ENCODE results near the gene SEL1L.

DNA sequence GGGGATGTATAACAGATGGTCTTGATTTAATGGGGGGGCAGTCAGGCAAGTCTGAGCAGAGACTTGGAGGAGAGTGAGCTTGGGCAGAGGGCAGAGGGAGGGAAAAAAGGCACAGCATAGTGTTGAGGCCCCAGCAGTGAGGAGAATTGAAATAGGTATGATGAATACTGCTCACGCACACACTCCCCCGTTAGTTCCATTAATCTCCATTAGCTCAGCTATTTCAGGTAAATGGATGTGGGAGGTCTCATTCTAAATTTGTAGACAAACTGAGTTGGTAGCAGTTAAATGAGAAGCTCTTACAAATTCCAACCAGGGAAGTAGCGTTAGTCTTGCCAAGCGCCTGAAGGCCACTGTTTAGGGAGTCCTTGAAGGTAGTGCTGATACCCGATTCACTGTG lies 66.8 kb downstream of the SEL1L start:
- no peak for TF ChIP-seq POLR2A (IDR thresholded peaks at IDR 0.05)
- TF ChIP-seq, protein P1, sequence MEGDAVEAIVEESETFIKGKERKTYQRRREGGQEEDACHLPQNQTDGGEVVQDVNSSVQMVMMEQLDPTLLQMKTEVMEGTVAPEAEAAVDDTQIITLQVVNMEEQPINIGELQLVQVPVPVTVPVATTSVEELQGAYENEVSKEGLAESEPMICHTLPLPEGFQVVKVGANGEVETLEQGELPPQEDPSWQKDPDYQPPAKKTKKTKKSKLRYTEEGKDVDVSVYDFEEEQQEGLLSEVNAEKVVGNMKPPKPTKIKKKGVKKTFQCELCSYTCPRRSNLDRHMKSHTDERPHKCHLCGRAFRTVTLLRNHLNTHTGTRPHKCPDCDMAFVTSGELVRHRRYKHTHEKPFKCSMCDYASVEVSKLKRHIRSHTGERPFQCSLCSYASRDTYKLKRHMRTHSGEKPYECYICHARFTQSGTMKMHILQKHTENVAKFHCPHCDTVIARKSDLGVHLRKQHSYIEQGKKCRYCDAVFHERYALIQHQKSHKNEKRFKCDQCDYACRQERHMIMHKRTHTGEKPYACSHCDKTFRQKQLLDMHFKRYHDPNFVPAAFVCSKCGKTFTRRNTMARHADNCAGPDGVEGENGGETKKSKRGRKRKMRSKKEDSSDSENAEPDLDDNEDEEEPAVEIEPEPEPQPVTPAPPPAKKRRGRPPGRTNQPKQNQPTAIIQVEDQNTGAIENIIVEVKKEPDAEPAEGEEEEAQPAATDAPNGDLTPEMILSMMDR (IDR thresholded peaks at IDR 0.05), result no peak

Measured in lower leg skin (tissue), 3 donors.